GM23338 (cell line): Measurements from ENCODE around the gene AIFM2. TPM values are rescaled to one million over a fixed set of nuclear protein-coding genes. Genes with fewer than 3 reads are reported as not detected.

Source experiments
- ATAC-seq: fragments of 200-7000 bp; cut with Tn5 transposase; 3 replicates; pipeline ENCODE4 v1.9.1; 2020
- DNase-seq: peaks from one replicate; pipeline ENCODE4 v3.0.0-alpha.2; 2015; ENCODE audit warnings: low spot score
- H2AFZ ChIP-seq: fragments of 200-600 bp; sonication (generic); 2 replicates; pipeline ENCODE4 v1.8.0; 2016; ENCODE audit warnings: antibody characterized with exemption, mild to moderate bottlenecking, moderate library complexity
- H3F3A ChIP-seq: fragments of 200-600 bp; sonication (generic); replicated peaks from 2 replicates; pipeline ENCODE4 v1.8.0; 2017; ENCODE audit warnings: antibody characterized with exemption, mixed run types, low read depth
- H3K27ac ChIP-seq: fragments of 200-600 bp; sonication (generic); 2 replicates; pipeline ENCODE4 v1.6.1; 2016; ENCODE audit warnings: low read depth
- H3K27me3 ChIP-seq: fragments of 200-600 bp; sonication (generic); 2 replicates; pipeline ENCODE4 v1.8.0; 2016; ENCODE audit warnings: mild to moderate bottlenecking, mixed run types, moderate library complexity; ENCODE audit not compliant: insufficient read depth
- H3K36me3 ChIP-seq: fragments of 200-600 bp; sonication (generic); 2 replicates; pipeline ENCODE4 v1.8.0; 2016; ENCODE audit warnings: mild to moderate bottlenecking; ENCODE audit not compliant: insufficient read depth
- H3K4me1 ChIP-seq: fragments of 200-600 bp; sonication (generic); 2 replicates; pipeline ENCODE4 v1.8.0; 2016; ENCODE audit warnings: mild to moderate bottlenecking, moderate library complexity; ENCODE audit not compliant: insufficient read depth
- H3K4me2 ChIP-seq: fragments of 200-600 bp; sonication (generic); 2 replicates; pipeline ENCODE4 v1.7.1; 2017; ENCODE audit warnings: mixed run types
- H3K4me3 ChIP-seq: fragments of 200-600 bp; sonication (generic); 2 replicates; pipeline ENCODE4 v1.6.1; 2016; ENCODE audit warnings: mixed run types
- H3K79me2 ChIP-seq: fragments of 200-600 bp; sonication (generic); replicated peaks from 2 replicates; pipeline ENCODE4 v1.8.0; 2017; ENCODE audit warnings: mild to moderate bottlenecking; ENCODE audit not compliant: insufficient read depth
- H3K9me2 ChIP-seq: fragments of 200-600 bp; sonication (generic); 2 replicates; pipeline ENCODE4 v1.8.0; 2017; ENCODE audit not compliant: insufficient read depth
- H4K20me1 ChIP-seq: fragments of 200-600 bp; sonication (generic); replicated peaks from 2 replicates; pipeline ENCODE4 v1.8.0; 2017; ENCODE audit warnings: mild to moderate bottlenecking; ENCODE audit not compliant: insufficient read depth
- H3K27ac Mint-ChIP-seq: 2 replicates; pipeline ENCODE4 v1.8.0; 2020; ENCODE audit warnings: inconsistent platforms, mild to moderate bottlenecking, moderate library complexity, mixed read lengths
- H3K27me3 Mint-ChIP-seq: 3 replicates; pipeline ENCODE4 v1.8.0; 2022; ENCODE audit warnings: low read depth, mild to moderate bottlenecking, moderate library complexity, mixed read lengths, inconsistent platforms; ENCODE audit not compliant: insufficient read depth, poor library complexity
- H3K36me3 Mint-ChIP-seq: 3 replicates; pipeline ENCODE4 v1.8.0; 2021; ENCODE audit warnings: low read depth, mild to moderate bottlenecking, inconsistent platforms, moderate library complexity, mixed read lengths
- H3K4me1 Mint-ChIP-seq: 3 replicates; pipeline ENCODE4 v1.8.0; 2020; ENCODE audit warnings: mild to moderate bottlenecking, inconsistent platforms, mixed read lengths
- H3K4me3 Mint-ChIP-seq: 3 replicates; pipeline ENCODE4 v1.8.0; 2021; ENCODE audit warnings: moderate library complexity, mild to moderate bottlenecking, inconsistent platforms, mixed read lengths
- H3K9me3 Mint-ChIP-seq: 3 replicates; pipeline ENCODE4 v1.8.0; 2020; ENCODE audit warnings: moderate library complexity, mild to moderate bottlenecking, inconsistent platforms, mixed read lengths
- ETS1 ChIP-seq: IDR thresholded peaks from 2 replicates; pipeline ENCODE4 v1.6.1; 2016; ENCODE audit warnings: antibody characterized with exemption
- REST ChIP-seq: IDR thresholded peaks from one replicate; pipeline ENCODE4 v1.6.1; 2018; ENCODE audit warnings: antibody characterized with exemption; ENCODE audit not compliant: unreplicated experiment
- ZNF114 ChIP-seq: fragments of 250-450 bp; sonication (Bioruptor Pico); IDR thresholded peaks from 2 replicates; pipeline ENCODE4 v1.5.0; 2020; ENCODE audit warnings: mild to moderate bottlenecking, moderate library complexity
- ZNF331 ChIP-seq: fragments of 250-450 bp; sonication (Bioruptor Pico); IDR thresholded peaks from 2 replicates; pipeline ENCODE4 v1.5.0; 2020; ENCODE audit warnings: low read depth, mild to moderate bottlenecking, moderate library complexity
- ZNF462 ChIP-seq: fragments of 250-450 bp; sonication (Bioruptor Pico); IDR thresholded peaks from 2 replicates; pipeline ENCODE4 v1.5.0; 2020; ENCODE audit warnings: mild to moderate bottlenecking, moderate library complexity
- polyA plus RNA-seq: library from polyadenylated mRNA; unstranded; fragments of >200 nt; fragmentation: Nextera tagmentation; extraction: Ambion mirVana; gene quantifications from 2 replicates; pipeline ENCODE4 v1.2.1, GENCODE V29; 2016
- total RNA-seq: library from RNA; depleted of rRNA; stranded (reverse); fragments of >200 nt; shearing (Covaris generic); gene quantifications from 2 replicates; pipeline ENCODE4 v1.2.3, GENCODE V29; 2014

AIFM2 gene
- total and polyA plus RNA-seq, 2 experiments from 2014 or later: 3.2 to 3.6 TPM

GRCh38 chr10:70121281-70121949, 11.2 kb downstream of the AIFM2 start:
- no peak overlapping the region for H3K4me3 ChIP-seq
- H3K4me2 ChIP-seq: no peak overlapping the region
- H3K27ac ChIP-seq: no peak overlapping the region
- no peak overlapping the region for H3K27ac Mint-ChIP-seq
- no peaks in the 10 kb centered on the region; the same call in 2 of the 3 replicates for H3K4me1 Mint-ChIP-seq
- ATAC-seq (no peak), DNase-seq (no peak)
- H3K9me2 ChIP-seq: no peaks in the 10 kb centered on the region
- peaks cover 3% of the 10 kb centered on the region; the same call in 1 of the 3 replicates for H3K36me3 Mint-ChIP-seq
- H3K79me2 ChIP-seq: no peaks in the 10 kb centered on the region
- no peak overlapping the region for H3K4me3 Mint-ChIP-seq
- no peaks in the 10 kb centered on the region for H3K36me3 ChIP-seq
- H3K4me1 ChIP-seq: no peaks in the 10 kb centered on the region
- no peak overlapping the region for H2AFZ ChIP-seq
- H3K27me3 ChIP-seq: no peaks in the 10 kb centered on the region
- no peaks in the 10 kb centered on the region; the same call in 1 of the 2 replicates for H4K20me1 ChIP-seq
- TF ChIP-seq REST (no peak), ETS1 (no peak), ZNF462 (CRISPR knock-in tag) (no peak), ZNF331 (CRISPR knock-in tag) (no peak), ZNF114 (CRISPR knock-in tag) (no peak)
- no peaks in the 10 kb centered on the region for H3F3A ChIP-seq
- H3K27me3 Mint-ChIP-seq: peaks cover 9% of the 10 kb centered on the region
- H3K9me3 Mint-ChIP-seq: peaks cover 3% of the 10 kb centered on the region; the same call in 1 of the 3 replicates
